Mesenchymal stem cell (in vitro differentiated cells and primary cell): ENCODE results near the gene MPI.

Experiments used
- DNase-seq: peaks from one replicate; pipeline ENCODE4 v3.0.0-alpha.2; 2013
- H2AFZ ChIP-seq: one replicate; pipeline ENCODE4 v1.6.1; 2013; ENCODE audit warnings: low read depth, mild to moderate bottlenecking, control low read depth, inconsistent platforms, low read length, moderate library complexity
- H2AK5ac ChIP-seq: 2 replicates; pipeline ENCODE4 v1.6.1; 2013; ENCODE audit warnings: low read length, moderate library complexity, mild to moderate bottlenecking, inconsistent platforms; ENCODE audit not compliant: severe bottlenecking
- H2BK120ac ChIP-seq: one replicate; pipeline ENCODE4 v1.6.1; 2013; ENCODE audit warnings: low read depth, mild to moderate bottlenecking, inconsistent platforms, low read length, moderate library complexity
- H2BK12ac ChIP-seq, 2 experiments: one replicate each; pipeline ENCODE4 v1.6.1; 2013; ENCODE audit warnings: inconsistent platforms in 2 of 2, low read length in 2 of 2, mild to moderate bottlenecking in 2 of 2, moderate library complexity in 2 of 2, control low read depth in 1 of 2
- H2BK15ac ChIP-seq: one replicate; pipeline ENCODE4 v1.6.1; 2013; ENCODE audit warnings: mild to moderate bottlenecking, low read depth, inconsistent platforms; ENCODE audit not compliant: poor library complexity, severe bottlenecking
- H2BK5ac ChIP-seq: 2 replicates; pipeline ENCODE4 v1.6.1; 2013; ENCODE audit warnings: low read depth, mild to moderate bottlenecking, low read length, control low read depth, inconsistent platforms; ENCODE audit not compliant: poor library complexity, severe bottlenecking
- H3K14ac ChIP-seq, 2 experiments: one replicate each; pipeline ENCODE4 v1.6.1; 2013; ENCODE audit warnings: inconsistent platforms in 2 of 2, low read length in 2 of 2, control low read depth in 1 of 2, mild to moderate bottlenecking in 1 of 2, moderate library complexity in 1 of 2
- H3K18ac ChIP-seq, 2 experiments: one replicate each; pipeline ENCODE4 v1.6.1; 2013; ENCODE audit warnings: inconsistent platforms in 2 of 2, low read length in 2 of 2, control low read depth in 1 of 2, low read depth in 1 of 2, mild to moderate bottlenecking in 1 of 2
- H3K23ac ChIP-seq, 2 experiments: one replicate each; pipeline ENCODE4 v1.6.1; 2013; ENCODE audit warnings: inconsistent platforms in 2 of 2, low read length in 2 of 2, mild to moderate bottlenecking in 2 of 2, moderate library complexity in 2 of 2, control low read depth in 1 of 2
- H3K27ac ChIP-seq: 2 replicates; pipeline ENCODE4 v1.5.1; 2013; ENCODE audit warnings: mild to moderate bottlenecking, moderate library complexity, low read length, control low read depth, inconsistent platforms; ENCODE audit not compliant: poor library complexity, severe bottlenecking
- H3K27me3 ChIP-seq, 2 experiments: 2 replicates each; pipeline versions ENCODE4 v1.6.1 to v1.7.0; 2013; ENCODE audit warnings: low read length in 2 of 2, mild to moderate bottlenecking in 2 of 2, moderate library complexity in 2 of 2, control low read depth in 1 of 2, inconsistent platforms in 1 of 2; ENCODE audit not compliant: control insufficient read depth in 1 of 2, insufficient read depth in 1 of 2
- H3K36me3 ChIP-seq, 2 experiments: 2 replicates each; pipeline versions ENCODE4 v1.6.1 to v1.7.0; 2013; ENCODE audit warnings: low read length in 2 of 2, control low read depth in 1 of 2, inconsistent platforms in 1 of 2, low read depth in 1 of 2, mild to moderate bottlenecking in 1 of 2; ENCODE audit not compliant: insufficient read depth in 2 of 2, control insufficient read depth in 1 of 2
- H3K4ac ChIP-seq, 2 experiments: one replicate each; pipeline ENCODE4 v1.6.1; 2013; ENCODE audit warnings: inconsistent platforms in 2 of 2, low read length in 2 of 2, mild to moderate bottlenecking in 2 of 2, moderate library complexity in 2 of 2, control low read depth in 1 of 2, low read depth in 1 of 2
- H3K4me1 ChIP-seq: 2 replicates; pipeline ENCODE4 v1.6.1; 2013; ENCODE audit warnings: low read depth, low read length, control low read depth; ENCODE audit not compliant: control insufficient read depth, insufficient read depth
- H3K4me2 ChIP-seq: 2 replicates; pipeline ENCODE4 v1.6.1; 2013; ENCODE audit warnings: low read length, mild to moderate bottlenecking, inconsistent platforms; ENCODE audit not compliant: poor library complexity, severe bottlenecking
- H3K4me3 ChIP-seq, 2 experiments: 2 replicates each; pipeline versions ENCODE4 v1.5.1 to v1.7.0; 2013; ENCODE audit warnings: low read length in 2 of 2, mild to moderate bottlenecking in 2 of 2, control low read depth in 1 of 2, low read depth in 1 of 2; ENCODE audit not compliant: insufficient read depth in 1 of 2
- H3K79me1 ChIP-seq: replicated peaks from 2 replicates; pipeline ENCODE4 v1.6.1; 2013; ENCODE audit warnings: mild to moderate bottlenecking, control low read depth, low read length, inconsistent platforms; ENCODE audit not compliant: poor library complexity, severe bottlenecking
- H3K9ac ChIP-seq: 2 replicates; pipeline ENCODE4 v1.7.0; 2013; ENCODE audit warnings: mild to moderate bottlenecking, low read length, moderate library complexity
- H3K9me3 ChIP-seq: 2 replicates; pipeline ENCODE4 v1.7.0; 2013; ENCODE audit warnings: mild to moderate bottlenecking, low read length; ENCODE audit not compliant: control insufficient read depth
- H4K8ac ChIP-seq: one replicate; pipeline ENCODE4 v1.6.1; 2013; ENCODE audit warnings: inconsistent platforms, mild to moderate bottlenecking, low read length, moderate library complexity
- H4K91ac ChIP-seq: one replicate; pipeline ENCODE4 v1.6.1; 2013; ENCODE audit warnings: mild to moderate bottlenecking, low read length, inconsistent platforms
- WGBS: methylation state at CpG from one replicate; pipeline ENCODE4 v1.1.7; 2013; ENCODE audit warnings: mixed read lengths; 5-methylcytosine and 5-hydroxymethylcytosine counted together

MPI gene

GRCh38 chr15:74856537-74856936, 33.3 kb upstream of the MPI start:
- Histone ChIP-seq H3K9ac (no peak overlapping the region), H2BK12ac (no peak overlapping the region)

GRCh38 chr15:74857082-74857655, 32.7 kb upstream of the MPI start:
- Histone ChIP-seq H4K8ac (no peak overlapping the region), H2BK12ac (no peak overlapping the region), H3K9me3 (no peaks in the 10 kb centered on the region), H3K4me1 (peaks cover 17% of the 10 kb centered on the region), H3K14ac (no peak overlapping the region), H3K23ac (no peak overlapping the region), H2BK120ac (no peak overlapping the region), H3K36me3 (peaks cover 20 to 25% of the 10 kb centered on the region in 2 experiments), H2BK5ac (no peak overlapping the region), H3K79me1 (peaks cover 45% of the 10 kb centered on the region), H2AK5ac (no peak overlapping the region), H3K18ac (no peak overlapping the region), H2AFZ (no peak overlapping the region), H3K27ac (no peak overlapping the region), H3K4ac (no peak overlapping the region), H3K9ac (no peak overlapping the region), H2BK15ac (no peak overlapping the region), H4K91ac (no peak overlapping the region), H3K27me3 (no peaks in the 10 kb centered on the region), H3K4me3 (no peak overlapping the region), H3K4me2 (no peak overlapping the region)
- WGBS, result 89% methylated on average over 4 of the region's 5 CpGs
- no peak for DNase-seq

More at GRCh38 chr15:74856537-74856936, 33.3 kb upstream of the MPI start:
- peaks cover 26 to 30% of the 10 kb centered on the region in 2 experiments for H3K36me3 ChIP-seq
- H2AFZ ChIP-seq, result no peak overlapping the region
- H4K91ac ChIP-seq, result no peak overlapping the region
- H2AK5ac ChIP-seq, result no peak overlapping the region
- H3K9me3 ChIP-seq, result no peaks in the 10 kb centered on the region
- no peak overlapping the region for H3K27ac ChIP-seq
- WGBS, result 100% methylated on average over 1 of the region's 1 CpG
- H2BK15ac ChIP-seq, result no peak overlapping the region
- no peak overlapping the region for H3K4me2 ChIP-seq
- H2BK120ac ChIP-seq, result no peak overlapping the region
- H3K4me1 ChIP-seq, result peaks cover 17% of the 10 kb centered on the region
- H2BK5ac ChIP-seq, result no peak overlapping the region
- no peak overlapping the region for H4K8ac ChIP-seq
- peaks cover 50% of the 10 kb centered on the region for H3K79me1 ChIP-seq
- no peak overlapping the region for H3K23ac ChIP-seq
- H3K4ac ChIP-seq, result no peak overlapping the region
- no peaks in the 10 kb centered on the region for H3K27me3 ChIP-seq
- H3K4me3 ChIP-seq, result no peak overlapping the region
- no peak overlapping the region for H3K14ac ChIP-seq
- no peak for DNase-seq
- no peak overlapping the region for H3K18ac ChIP-seq

GRCh38 chr15:74857671-74858368, 32.0 kb upstream of the MPI start:
- Histone ChIP-seq H3K9ac (no peak overlapping the region), H2BK12ac (no peak overlapping the region), H3K4me3 (no peak overlapping the region), H4K91ac (no peak overlapping the region), H2AK5ac (no peak overlapping the region), H2BK120ac (no peak overlapping the region), H2BK5ac (no peak overlapping the region), H3K23ac (no peak overlapping the region), H3K27ac (no peak overlapping the region), H3K9me3 (no peaks in the 10 kb centered on the region), H4K8ac (no peak overlapping the region), H3K14ac (no peak overlapping the region), H3K79me1 (peaks cover 38% of the 10 kb centered on the region), H3K36me3 (peaks cover 14 to 19% of the 10 kb centered on the region in 2 experiments), H3K4ac (no peak overlapping the region), H3K4me1 (peaks cover 17% of the 10 kb centered on the region), H3K4me2 (no peak overlapping the region), H3K18ac (no peak overlapping the region), H2AFZ (no peak overlapping the region), H2BK15ac (no peak overlapping the region), H3K27me3 (no peaks in the 10 kb centered on the region)
- no peak for DNase-seq
- 96% methylated on average over 9 of the region's 9 CpGs for WGBS

GRCh38 chr15:74858369-74858740, 31.5 kb upstream of the MPI start:
- Histone ChIP-seq H3K23ac (no peak overlapping the region), H3K36me3 (peaks cover 8 to 13% of the 10 kb centered on the region in 2 experiments), H3K27ac (no peak overlapping the region), H3K4me3 (no peak overlapping the region), H4K91ac (no peak overlapping the region), H2BK120ac (no peak overlapping the region), H3K9me3 (no peaks in the 10 kb centered on the region), H3K18ac (no peak overlapping the region), H3K4me1 (peaks cover 19% of the 10 kb centered on the region), H2AFZ (no peak overlapping the region), H2BK5ac (no peak overlapping the region), H3K27me3 (no peaks in the 10 kb centered on the region), H3K14ac (no peak overlapping the region), H3K79me1 (peaks cover 33% of the 10 kb centered on the region), H2BK15ac (no peak overlapping the region), H3K4me2 (no peak overlapping the region), H2BK12ac (no peak overlapping the region), H2AK5ac (no peak overlapping the region), H4K8ac (no peak overlapping the region), H3K9ac (no peak overlapping the region), H3K4ac (no peak overlapping the region)
- no peak for DNase-seq
- WGBS, result 94% methylated on average over 3 of the region's 4 CpGs
